H9 (cell line): ENCODE results near the gene PNMA6F. TPM values are rescaled to one million over a fixed set of nuclear protein-coding genes. Genes with fewer than 3 reads are reported as not detected.

Source experiments
- DNase-seq: peaks from one replicate; pipeline ENCODE4 v3.0.0-alpha.2; 2017
- H2AFZ ChIP-seq: one replicate; pipeline ENCODE4 v1.6.1; 2013; ENCODE audit warnings: mild to moderate bottlenecking, low read length, control low read depth, moderate library complexity
- H2AK5ac ChIP-seq: 2 replicates; pipeline ENCODE4 v1.6.1; 2013; ENCODE audit warnings: low read length, control low read depth, mixed read lengths; ENCODE audit not compliant: insufficient read length
- H2BK120ac ChIP-seq: one replicate; pipeline ENCODE4 v1.6.1; 2013; ENCODE audit warnings: low read depth, mild to moderate bottlenecking, low read length, control low read depth, inconsistent platforms; ENCODE audit not compliant: poor library complexity, severe bottlenecking
- H2BK12ac ChIP-seq: 2 replicates; pipeline ENCODE4 v1.6.1; 2013; ENCODE audit warnings: low read length, control low read depth, mixed read lengths, low read depth; ENCODE audit not compliant: insufficient read length
- H2BK15ac ChIP-seq: 2 replicates; pipeline ENCODE4 v1.6.1; 2013; ENCODE audit warnings: low read depth, low read length, control low read depth
- H2BK20ac ChIP-seq: one replicate; pipeline ENCODE4 v1.6.1; 2013; ENCODE audit warnings: low read depth, mild to moderate bottlenecking, low read length, control low read depth, inconsistent platforms; ENCODE audit not compliant: poor library complexity, severe bottlenecking
- H2BK5ac ChIP-seq: 2 replicates; pipeline ENCODE4 v1.6.1; 2013; ENCODE audit warnings: low read length, control low read depth, mixed read lengths; ENCODE audit not compliant: insufficient read length
- H3K14ac ChIP-seq: 2 replicates; pipeline ENCODE4 v1.6.1; 2013; ENCODE audit warnings: low read length, control low read depth; ENCODE audit not compliant: insufficient read depth
- H3K18ac ChIP-seq: 2 replicates; pipeline ENCODE4 v1.6.1; 2013; ENCODE audit warnings: low read depth, mild to moderate bottlenecking, mixed read lengths, low read length, control low read depth; ENCODE audit not compliant: insufficient read length
- H3K23ac ChIP-seq: 2 replicates; pipeline ENCODE4 v1.6.1; 2013; ENCODE audit warnings: low read length, control low read depth, mixed read lengths, low read depth; ENCODE audit not compliant: insufficient read length
- H3K23me2 ChIP-seq: 2 replicates; pipeline ENCODE4 v1.6.1; 2013; ENCODE audit warnings: low read depth, mild to moderate bottlenecking, mixed read lengths, low read length, control low read depth; ENCODE audit not compliant: insufficient read length, poor library complexity, severe bottlenecking
- H3K27ac ChIP-seq: 2 replicates; pipeline ENCODE4 v1.5.1; 2013; ENCODE audit warnings: low read length, control low read depth, mixed read lengths, low read depth; ENCODE audit not compliant: insufficient read length
- H3K27me3 ChIP-seq: 2 replicates; pipeline ENCODE4 v1.6.1; 2013; ENCODE audit warnings: low read length, control low read depth, inconsistent platforms; ENCODE audit not compliant: insufficient read depth
- H3K4ac ChIP-seq: 2 replicates; pipeline ENCODE4 v1.6.1; 2013; ENCODE audit warnings: low read depth, mild to moderate bottlenecking, control low read depth, inconsistent platforms, low read length, moderate library complexity
- H3K4me1 ChIP-seq: 2 replicates; pipeline ENCODE4 v1.6.1; 2013; ENCODE audit warnings: low read length, control low read depth, inconsistent platforms; ENCODE audit not compliant: insufficient read depth
- H3K4me2 ChIP-seq: 2 replicates; pipeline ENCODE4 v1.6.1; 2013; ENCODE audit warnings: low read length, control low read depth, mixed read lengths; ENCODE audit not compliant: insufficient read length, insufficient read depth
- H3K56ac ChIP-seq: 2 replicates; pipeline ENCODE4 v1.6.1; 2013; ENCODE audit warnings: low read depth, mild to moderate bottlenecking, mixed read lengths, low read length, control low read depth; ENCODE audit not compliant: insufficient read length
- H3K79me1 ChIP-seq: 2 replicates; pipeline ENCODE4 v1.6.1; 2013; ENCODE audit warnings: low read depth, mild to moderate bottlenecking, moderate library complexity, low read length, control low read depth, inconsistent platforms; ENCODE audit not compliant: insufficient read depth, poor library complexity, severe bottlenecking
- H3K79me2 ChIP-seq: 2 replicates; pipeline ENCODE4 v1.6.1; 2013; ENCODE audit warnings: low read length, control low read depth, inconsistent platforms; ENCODE audit not compliant: insufficient read depth
- H3K9ac ChIP-seq: 2 replicates; pipeline ENCODE4 v1.6.1; 2013; ENCODE audit warnings: low read length, control low read depth, mixed read lengths; ENCODE audit not compliant: insufficient read length; ENCODE audit errors: extremely low read depth
- H3K9me3 ChIP-seq: one replicate; pipeline ENCODE4 v1.6.1; 2013; ENCODE audit warnings: low read depth, low read length, inconsistent platforms; ENCODE audit not compliant: control insufficient read depth
- H3T11ph ChIP-seq: one replicate; pipeline ENCODE4 v1.6.1; 2013; ENCODE audit warnings: mild to moderate bottlenecking, low read length, control low read depth, inconsistent platforms
- H4K20me1 ChIP-seq: one replicate; pipeline ENCODE4 v1.6.1; 2013; ENCODE audit not compliant: control insufficient read depth, insufficient read length, insufficient read depth
- H4K5ac ChIP-seq: 2 replicates; pipeline ENCODE4 v1.6.1; 2013; ENCODE audit warnings: low read depth, mild to moderate bottlenecking, mixed read lengths, low read length, control low read depth; ENCODE audit not compliant: insufficient read length
- H4K8ac ChIP-seq: replicated peaks from 2 replicates; pipeline ENCODE4 v1.6.1; 2013; ENCODE audit warnings: low read length, control low read depth, mixed read lengths, low read depth; ENCODE audit not compliant: insufficient read length
- H4K91ac ChIP-seq: 2 replicates; pipeline ENCODE4 v1.6.1; 2013; ENCODE audit warnings: low read depth, mild to moderate bottlenecking, moderate library complexity, mixed read lengths, low read length, control low read depth; ENCODE audit not compliant: insufficient read length
- H3K27ac Mint-ChIP-seq, 3 experiments: 2 replicates in 2 of 3; 3 replicates in 1 of 3; pipeline ENCODE4 v1.8.0; 2020 to 2021; ENCODE audit warnings: mixed read lengths in 3 of 3, mild to moderate bottlenecking in 1 of 3, moderate library complexity in 1 of 3
- H3K27me3 Mint-ChIP-seq: 2 replicates; pipeline ENCODE4 v1.8.0; 2021; ENCODE audit warnings: low read depth, mild to moderate bottlenecking, moderate library complexity, mixed read lengths
- H3K36me3 Mint-ChIP-seq, 3 experiments: 2 replicates in 2 of 3; 3 replicates in 1 of 3; pipeline ENCODE4 v1.8.0; 2020 to 2021; ENCODE audit warnings: low read depth in 3 of 3, mixed read lengths in 3 of 3; ENCODE audit not compliant: insufficient read depth in 1 of 3
- H3K4me1 Mint-ChIP-seq, 2 experiments: 2 replicates each; pipeline ENCODE4 v1.8.0; 2020; ENCODE audit warnings: mixed read lengths in 2 of 2
- H3K4me3 Mint-ChIP-seq, 2 experiments: 2 replicates in 1 of 2; 3 replicates in 1 of 2; pipeline ENCODE4 v1.8.0; 2020 to 2021; ENCODE audit warnings: mild to moderate bottlenecking in 2 of 2, mixed read lengths in 2 of 2, moderate library complexity in 1 of 2
- H3K9me3 Mint-ChIP-seq, 2 experiments: 2 replicates in 1 of 2; 3 replicates in 1 of 2; pipeline ENCODE4 v1.8.0; 2020; ENCODE audit warnings: mild to moderate bottlenecking in 2 of 2, mixed read lengths in 2 of 2, moderate library complexity in 1 of 2
- CTCF ChIP-seq: fragments of 200-600 bp; sonication (generic); conservative IDR thresholded peaks from 3 replicates; pipeline ENCODE4 v1.8.0; 2021; ENCODE audit warnings: antibody characterized with exemption, mild to moderate bottlenecking
- WGBS: extraction: QIAGEN DNeasy Blood & Tissue Kit; methylation state at CpG from one replicate; pipeline ENCODE4 v1.1.7; 2013; ENCODE audit warnings: missing lambda C conversion rate, low lambda C conversion rate, mixed read lengths; ENCODE audit not compliant: insufficient read length; ENCODE audit errors: extremely low coverage; 5-methylcytosine and 5-hydroxymethylcytosine counted together
- total RNA-seq: library from RNA; stranded (reverse); gene quantifications from 2 replicates; pipeline ENCODE4 v1.2.1, GENCODE V29; 2021

Gene PNMA6F
- total RNA-seq, 1 experiment from 2014 or later = not detected

GRCh38 chrX:153338836-153339235 lies 17.3 kb upstream of the PNMA6F start:
- H3T11ph ChIP-seq = no peak overlapping the region
- H2BK5ac ChIP-seq = no peak overlapping the region

More at GRCh38 chrX:153338836-153339235, 17.3 kb upstream of the PNMA6F start:
- Histone ChIP-seq H4K91ac (no peak overlapping the region), H2BK12ac (no peak overlapping the region), H4K20me1 (no peaks in the 10 kb centered on the region), H2BK15ac (no peak overlapping the region), H3K4me2 (no peak overlapping the region), H3K79me2 (no peaks in the 10 kb centered on the region), H3K23ac (no peak overlapping the region), H4K5ac (no peak overlapping the region), H3K23me2 (no peaks in the 10 kb centered on the region), H3K18ac (no peak overlapping the region), H3K4ac (no peak overlapping the region), H4K8ac (no peak overlapping the region), H3K27ac (no peak overlapping the region), H3K27me3 (no peaks in the 10 kb centered on the region), H3K9me3 (peaks cover 31% of the 10 kb centered on the region), H3K4me1 (no peaks in the 10 kb centered on the region), H2BK120ac (no peak overlapping the region), H3K9ac (no peak overlapping the region), H3K79me1 (no peaks in the 10 kb centered on the region), H2AFZ (no peak overlapping the region), H2AK5ac (no peak overlapping the region), H3K14ac (no peak overlapping the region), H2BK20ac (no peak overlapping the region), H3K56ac (no peak overlapping the region)
- Mint-ChIP-seq H3K4me3 (no peak overlapping the region), H3K36me3 (peaks cover 33 to 58% (median 40%) of the 10 kb centered on the region in 3 experiments), H3K27ac (no peak overlapping the region), H3K4me1 (peaks cover 6 to 12% of the 10 kb centered on the region in 2 experiments), H3K27me3 (no peaks in the 10 kb centered on the region), H3K9me3 (peaks cover 75 to 81% of the 10 kb centered on the region in 2 experiments)
- no peak for DNase-seq
- no peak for TF ChIP-seq CTCF
- no CpG with 5 or more reads among the region's 7 CpGs for WGBS
